Measurements from ENCODE around the gene E4F1.

The E4F1 gene

GRCh38 chr16:2206780-2207433, 16.5 kb upstream of the E4F1 start:
- no peak for DNase-seq (ENCODE audit: low spot score)

GRCh38 chr16:2207872-2208271, 15.5 kb upstream of the E4F1 start:
- DNase-seq (ENCODE audit: low spot score) = no peak

- DNase-seq (ENCODE audit: low spot score) = no peak
Measured at GRCh38 chr16:2208308-2208707, 15.1 kb upstream of the E4F1 start.

- no peak for DNase-seq (ENCODE audit: low spot score)
Measured at GRCh38 chr16:2208772-2209171, 14.6 kb upstream of the E4F1 start.

- no peak for DNase-seq (ENCODE audit: low spot score)
Measured at GRCh38 chr16:2209258-2210008, 14.0 kb upstream of the E4F1 start.

GRCh38 chr16:2210009-2210332, 13.4 kb upstream of the E4F1 start:
- no peak for DNase-seq (ENCODE audit: low spot score)

GRCh38 chr16:2210386-2211365, 12.7 kb upstream of the E4F1 start, which contains the start of gene BRICD5:
Gene BRICD5 (minus strand): TSS chr16:2210863. CDS start chr16:2210833, 30 bp downstream.
- peak; percentile 35 for DNase-seq (ENCODE audit: low spot score)

- no peak for DNase-seq (ENCODE audit: low spot score)
Measured at GRCh38 chr16:2211923-2212347, 11.5 kb upstream of the E4F1 start.

- DNase-seq (ENCODE audit: low spot score) = peak; percentile 78
Measured at GRCh38 chr16:2212362-2213324, 10.7 kb upstream of the E4F1 start.

GRCh38 chr16:2213817-2214718, 9.3 kb upstream of the E4F1 start:
- DNase-seq (ENCODE audit: low spot score) = no peak

GRCh38 chr16:2214719-2214968, 8.7 kb upstream of the E4F1 start, which contains the start of gene PGP:
Gene PGP (minus strand): TSS chr16:2214840. CDS start chr16:2214777, 63 bp downstream.
- no peak for DNase-seq (ENCODE audit: low spot score)

- no peak for DNase-seq (ENCODE audit: low spot score)
Measured at GRCh38 chr16:2216330-2216729, 7.1 kb upstream of the E4F1 start.

GRCh38 chr16:2223942-2224486, 623 bp downstream of the E4F1 start:
- DNase-seq (ENCODE audit: low spot score) = peak; percentile 48

- DNase-seq (ENCODE audit: low spot score) = no peak
Measured at GRCh38 chr16:2226245-2226793, 2.9 kb downstream of the E4F1 start.

GRCh38 chr16:2226918-2227317, 3.5 kb downstream of the E4F1 start:
- DNase-seq (ENCODE audit: low spot score) = no peak

GRCh38 chr16:2228161-2228824, 4.9 kb downstream of the E4F1 start:
- DNase-seq (ENCODE audit: low spot score) = no peak

GRCh38 chr16:2229091-2229490, 5.7 kb downstream of the E4F1 start:
- DNase-seq (ENCODE audit: low spot score) = no peak

GRCh38 chr16:2229632-2230250, 6.3 kb downstream of the E4F1 start:
- no peak for DNase-seq (ENCODE audit: low spot score)

- no peak for DNase-seq (ENCODE audit: low spot score)
Measured at GRCh38 chr16:2230376-2230775, 7.0 kb downstream of the E4F1 start.
